Peyer's patch (tissue), 4 donors: Measurements from ENCODE around the gene APOBEC4. TPM values are rescaled to one million over a fixed set of nuclear protein-coding genes. Genes with fewer than 3 reads are reported as not detected.

Experiments
- DNase-seq, 3 donors: peaks; one replicate each; pipeline ENCODE4 v3.0.0-alpha.2; 2017 to 2019
- H3K27ac ChIP-seq, 4 donors: fragments of 200-600 bp; sonication (generic); one replicate each; pipeline ENCODE4 v1.5.1; 2016 to 2019
- H3K27me3 ChIP-seq, 2 donors: fragments of 200-600 bp; sonication (generic); one replicate each; pipeline ENCODE4 v1.5.1; 2019
- H3K36me3 ChIP-seq, 3 donors: fragments of 200-600 bp; sonication (generic); one replicate each; pipeline ENCODE4 v1.5.1; 2016 to 2019
- H3K4me1 ChIP-seq, 4 donors: fragments of 200-600 bp; sonication (generic); one replicate each; pipeline ENCODE4 v1.5.1; 2016 to 2019
- H3K4me3 ChIP-seq, 4 donors: fragments of 200-600 bp; sonication (generic); 1 replicate in 3 of 4; 2 replicates in 1 of 4; pipeline ENCODE4 v1.5.1; 2016 to 2019; ENCODE audit warnings: mild to moderate bottlenecking in 1 of 4
- H3K9me3 ChIP-seq, 4 donors: fragments of 200-600 bp; sonication (generic); one replicate each; pipeline ENCODE4 v1.5.1; 2016 to 2019; ENCODE audit warnings: mild to moderate bottlenecking in 1 of 4
- POLR2A ChIP-seq, 2 donors: fragments of 450-650 bp; IDR thresholded peaks; one replicate each; pipeline ENCODE4 v1.5.1; 2017; ENCODE audit warnings: antibody characterized with exemption in 2 of 2, mild to moderate bottlenecking in 2 of 2, moderate library complexity in 2 of 2
- total RNA-seq, 4 donors: library from RNA; depleted of rRNA; stranded (reverse); fragments of >200 nt; gene quantifications; one replicate each; pipeline ENCODE4 v1.1.0, GENCODE V29; 2016
- TF ChIP-seq, protein P1 (sequence below), 6 experiments: fragments of 450-650 bp in 4 of 6; fragments of 200-600 bp in 2 of 6; sonication (generic) in 1 of 6; IDR thresholded peaks; one replicate each; pipeline ENCODE4 v1.5.1; 2017 to 2019; ENCODE audit warnings: antibody characterized with exemption in 6 of 6, mild to moderate bottlenecking in 3 of 6, moderate library complexity in 1 of 6

APOBEC4 gene
- total RNA-seq, 4 donors from 2014 or later, result 0.85 TPM; not detected in 3

DNA sequence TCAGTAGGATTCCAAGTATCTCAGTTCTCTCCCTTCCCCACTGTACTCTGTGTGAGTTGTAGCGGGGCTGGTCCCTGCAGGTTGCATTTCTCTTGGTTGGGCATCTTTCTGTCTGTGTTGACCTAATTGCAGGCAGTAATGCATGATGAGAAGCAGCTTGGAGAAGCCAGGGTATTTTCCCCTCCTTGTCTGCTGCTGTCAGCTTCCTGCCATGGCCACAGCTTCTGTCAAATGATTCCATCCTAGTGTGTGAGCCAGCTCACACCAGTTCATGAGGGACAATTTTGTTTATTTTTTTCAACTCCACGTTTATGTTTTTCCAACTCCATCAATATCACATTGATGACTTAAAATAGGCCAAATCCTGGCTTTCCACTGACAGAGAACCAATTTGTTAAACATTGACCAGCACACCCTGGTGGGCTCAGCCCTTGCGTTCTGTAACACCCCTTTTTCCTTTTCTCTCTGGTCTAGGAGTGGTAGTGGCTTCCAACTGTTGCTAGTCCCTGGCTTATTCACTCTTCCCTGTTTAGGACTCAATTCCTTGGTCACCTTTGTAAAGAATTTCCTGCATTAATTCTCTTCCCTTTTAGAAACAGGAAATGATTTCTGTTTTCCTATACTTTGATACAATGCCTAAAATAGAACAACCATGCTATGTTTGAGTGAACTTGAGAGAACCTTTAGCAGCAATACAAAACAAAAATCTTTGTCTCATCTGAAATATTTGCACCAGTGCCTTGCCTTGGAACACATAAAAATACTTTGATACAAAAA is 44.9 kb upstream of the APOBEC4 start:
- H3K27ac ChIP-seq, result no peak overlapping the region
- H3K4me1 ChIP-seq, result no peaks in the 10 kb centered on the region
- no peaks in the 10 kb centered on the region for H3K27me3 ChIP-seq
- no peaks in the 10 kb centered on the region for H3K9me3 ChIP-seq
- no peak overlapping the region for H3K4me3 ChIP-seq
- no peaks in the 10 kb centered on the region for H3K36me3 ChIP-seq
- TF ChIP-seq, protein P1, sequence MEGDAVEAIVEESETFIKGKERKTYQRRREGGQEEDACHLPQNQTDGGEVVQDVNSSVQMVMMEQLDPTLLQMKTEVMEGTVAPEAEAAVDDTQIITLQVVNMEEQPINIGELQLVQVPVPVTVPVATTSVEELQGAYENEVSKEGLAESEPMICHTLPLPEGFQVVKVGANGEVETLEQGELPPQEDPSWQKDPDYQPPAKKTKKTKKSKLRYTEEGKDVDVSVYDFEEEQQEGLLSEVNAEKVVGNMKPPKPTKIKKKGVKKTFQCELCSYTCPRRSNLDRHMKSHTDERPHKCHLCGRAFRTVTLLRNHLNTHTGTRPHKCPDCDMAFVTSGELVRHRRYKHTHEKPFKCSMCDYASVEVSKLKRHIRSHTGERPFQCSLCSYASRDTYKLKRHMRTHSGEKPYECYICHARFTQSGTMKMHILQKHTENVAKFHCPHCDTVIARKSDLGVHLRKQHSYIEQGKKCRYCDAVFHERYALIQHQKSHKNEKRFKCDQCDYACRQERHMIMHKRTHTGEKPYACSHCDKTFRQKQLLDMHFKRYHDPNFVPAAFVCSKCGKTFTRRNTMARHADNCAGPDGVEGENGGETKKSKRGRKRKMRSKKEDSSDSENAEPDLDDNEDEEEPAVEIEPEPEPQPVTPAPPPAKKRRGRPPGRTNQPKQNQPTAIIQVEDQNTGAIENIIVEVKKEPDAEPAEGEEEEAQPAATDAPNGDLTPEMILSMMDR (IDR thresholded peaks at IDR 0.05), result no peak
- TF ChIP-seq POLR2A (IDR thresholded peaks at IDR 0.05), result no peak
- DNase-seq, result no peak

DNA sequence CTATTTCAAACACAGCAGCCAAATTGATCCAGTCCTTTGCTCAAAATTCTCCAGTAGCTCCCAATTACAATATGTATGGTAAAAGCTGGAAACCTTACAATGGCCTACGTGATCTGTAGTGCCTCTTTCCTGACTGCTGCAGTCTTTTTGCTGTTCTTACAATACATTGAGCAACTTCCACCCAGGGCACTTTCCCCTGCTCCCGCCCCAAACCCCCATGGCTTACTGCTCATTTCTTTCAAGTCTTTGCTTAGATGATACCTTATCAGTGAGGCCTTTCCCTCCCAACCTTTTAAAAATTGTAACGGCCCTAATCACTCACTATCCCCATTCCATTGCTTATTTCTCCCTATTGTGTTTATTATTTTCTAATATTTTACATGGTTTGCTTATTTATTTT is 43.9 kb upstream of the APOBEC4 start:
- Histone ChIP-seq H3K36me3 (no peaks in the 10 kb centered on the region), H3K27ac (no peak overlapping the region), H3K9me3 (no peaks in the 10 kb centered on the region), H3K4me1 (no peaks in the 10 kb centered on the region), H3K27me3 (no peaks in the 10 kb centered on the region), H3K4me3 (no peak overlapping the region)
- TF ChIP-seq, protein P1 (IDR thresholded peaks at IDR 0.05), result no peak
- no peak for TF ChIP-seq POLR2A (IDR thresholded peaks at IDR 0.05)
- no peak for DNase-seq

DNA sequence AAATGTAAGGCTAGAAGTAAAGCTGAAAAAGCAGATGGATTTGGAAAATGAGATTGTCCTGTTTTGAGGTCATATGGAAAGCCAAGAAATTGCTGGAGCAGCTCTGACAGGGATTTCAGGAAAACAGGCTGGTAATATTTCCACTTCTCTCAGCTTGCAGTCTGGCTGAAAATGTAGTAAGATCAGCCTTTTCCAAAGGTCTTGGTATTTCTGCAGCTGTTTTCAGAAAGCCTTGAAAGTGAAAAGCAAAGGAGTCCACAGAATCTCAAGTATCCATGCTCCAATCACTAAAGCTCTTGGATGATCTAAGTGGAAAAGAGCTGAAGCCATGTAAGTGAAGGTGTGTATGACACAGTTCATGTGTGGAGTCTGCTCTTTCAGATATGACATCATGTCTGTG is 41.6 kb upstream of the APOBEC4 start:
- Histone ChIP-seq H3K9me3 (no peaks in the 10 kb centered on the region), H3K36me3 (no peaks in the 10 kb centered on the region), H3K4me3 (no peak overlapping the region), H3K27ac (no peak overlapping the region), H3K27me3 (no peaks in the 10 kb centered on the region), H3K4me1 (no peaks in the 10 kb centered on the region)
- TF ChIP-seq POLR2A (IDR thresholded peaks at IDR 0.05), result no peak
- TF ChIP-seq, protein P1 (IDR thresholded peaks at IDR 0.05), result no peak
- no peak for DNase-seq

DNA sequence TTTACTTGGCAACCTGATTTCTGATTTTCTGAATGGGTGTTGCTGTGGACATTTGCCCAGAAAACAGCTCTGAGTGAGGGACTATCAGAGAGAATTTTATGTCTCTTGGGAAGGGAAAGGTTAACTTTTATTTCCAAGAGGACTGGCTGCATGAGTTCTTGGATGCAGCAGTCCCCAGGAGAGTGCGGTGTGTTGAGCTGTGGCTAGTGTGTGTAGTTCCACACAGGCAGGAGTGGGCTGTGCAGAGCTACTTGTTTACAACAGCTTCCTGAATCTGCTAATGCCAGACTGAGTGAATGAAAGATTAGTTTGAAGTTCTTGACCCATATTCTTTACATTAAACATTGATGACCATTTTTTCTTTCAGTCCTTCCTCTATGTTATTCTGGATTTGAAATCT is 41.0 kb upstream of the APOBEC4 start:
- Histone ChIP-seq H3K27me3 (no peaks in the 10 kb centered on the region), H3K36me3 (no peaks in the 10 kb centered on the region), H3K27ac (no peak overlapping the region), H3K4me3 (no peak overlapping the region), H3K4me1 (no peaks in the 10 kb centered on the region), H3K9me3 (no peaks in the 10 kb centered on the region)
- TF ChIP-seq POLR2A (IDR thresholded peaks at IDR 0.05), result no peak
- TF ChIP-seq, protein P1 (IDR thresholded peaks at IDR 0.05), result no peak
- no peak for DNase-seq

DNA sequence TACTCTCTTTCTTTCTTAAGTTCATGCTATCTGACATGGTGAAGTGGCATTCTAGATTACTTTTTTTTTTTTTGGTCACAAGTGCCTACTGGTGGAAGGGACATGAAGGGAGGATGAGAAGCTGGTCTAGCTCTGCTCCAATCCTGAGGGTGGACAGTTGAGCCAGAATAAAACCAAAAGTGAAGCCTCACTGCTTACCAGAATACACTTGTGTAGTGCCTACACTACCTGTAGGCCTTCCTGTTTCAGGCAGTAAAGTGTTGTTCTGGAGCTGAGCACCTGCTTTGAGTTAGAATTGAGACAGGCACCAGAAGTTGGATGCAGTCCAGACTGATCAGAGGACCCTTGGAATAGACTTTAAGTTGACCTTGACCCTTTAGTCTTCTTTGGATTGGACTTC is 40.4 kb upstream of the APOBEC4 start:
- Histone ChIP-seq H3K27me3 (no peaks in the 10 kb centered on the region), H3K36me3 (no peaks in the 10 kb centered on the region), H3K27ac (no peak overlapping the region), H3K4me3 (no peak overlapping the region), H3K4me1 (no peaks in the 10 kb centered on the region), H3K9me3 (no peaks in the 10 kb centered on the region)
- no peak for TF ChIP-seq POLR2A (IDR thresholded peaks at IDR 0.05)
- TF ChIP-seq, protein P1 (IDR thresholded peaks at IDR 0.05), result no peak
- DNase-seq, result no peak
